ENCODE results near the gene THSD4.

Gene THSD4

DNA sequence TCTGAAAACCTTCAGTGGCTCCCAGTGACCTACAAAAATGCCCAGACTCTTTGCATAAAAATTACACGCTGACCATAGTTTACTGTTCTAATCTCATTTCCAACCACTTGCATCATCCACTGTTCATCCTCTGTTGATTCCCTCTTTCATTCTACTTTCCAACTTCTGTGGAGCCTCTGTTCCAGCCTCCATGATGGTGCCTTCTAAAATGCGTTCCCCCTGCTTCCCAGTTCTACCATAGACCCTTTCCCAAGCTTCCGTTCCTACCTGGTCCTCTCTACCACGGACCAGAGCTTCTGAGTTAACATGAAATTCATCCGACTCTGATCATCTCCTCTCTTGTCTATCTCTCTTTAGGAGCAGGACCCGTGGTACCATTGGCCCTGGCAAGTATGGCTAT is 127.0 kb downstream of the THSD4 start:
- H3K4me3 ChIP-seq (ENCODE audit: control insufficient read depth, low read depth, low read length): no peak overlapping the region
- DNase-seq (ENCODE audit: low read depth): no peak
- TF ChIP-seq, protein P1, sequence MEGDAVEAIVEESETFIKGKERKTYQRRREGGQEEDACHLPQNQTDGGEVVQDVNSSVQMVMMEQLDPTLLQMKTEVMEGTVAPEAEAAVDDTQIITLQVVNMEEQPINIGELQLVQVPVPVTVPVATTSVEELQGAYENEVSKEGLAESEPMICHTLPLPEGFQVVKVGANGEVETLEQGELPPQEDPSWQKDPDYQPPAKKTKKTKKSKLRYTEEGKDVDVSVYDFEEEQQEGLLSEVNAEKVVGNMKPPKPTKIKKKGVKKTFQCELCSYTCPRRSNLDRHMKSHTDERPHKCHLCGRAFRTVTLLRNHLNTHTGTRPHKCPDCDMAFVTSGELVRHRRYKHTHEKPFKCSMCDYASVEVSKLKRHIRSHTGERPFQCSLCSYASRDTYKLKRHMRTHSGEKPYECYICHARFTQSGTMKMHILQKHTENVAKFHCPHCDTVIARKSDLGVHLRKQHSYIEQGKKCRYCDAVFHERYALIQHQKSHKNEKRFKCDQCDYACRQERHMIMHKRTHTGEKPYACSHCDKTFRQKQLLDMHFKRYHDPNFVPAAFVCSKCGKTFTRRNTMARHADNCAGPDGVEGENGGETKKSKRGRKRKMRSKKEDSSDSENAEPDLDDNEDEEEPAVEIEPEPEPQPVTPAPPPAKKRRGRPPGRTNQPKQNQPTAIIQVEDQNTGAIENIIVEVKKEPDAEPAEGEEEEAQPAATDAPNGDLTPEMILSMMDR (conservative IDR thresholded peaks at IDR 0.05; ENCODE audit: control insufficient read depth, insufficient read depth, low read depth, low read length): no peak

DNA sequence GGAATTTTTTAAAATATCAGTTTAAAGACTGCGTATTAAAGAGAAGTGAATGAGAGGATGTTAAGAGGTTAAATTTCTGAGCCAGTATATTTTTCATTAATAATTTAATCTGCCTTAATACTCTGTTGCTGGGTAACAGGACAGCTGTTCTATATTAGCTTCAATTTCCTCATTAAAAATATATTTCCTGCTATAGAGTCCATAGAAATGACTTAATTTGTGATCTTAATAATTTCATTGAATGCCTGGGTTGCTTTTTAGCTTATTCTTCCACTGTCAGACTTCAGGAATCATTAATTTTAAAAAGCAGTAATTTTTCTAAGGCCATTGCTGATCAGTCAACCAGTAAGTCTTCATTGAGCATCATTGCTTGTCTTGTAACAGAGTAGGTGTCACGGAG is 129.0 kb downstream of the THSD4 start:
- no peak overlapping the region for H3K4me3 ChIP-seq (ENCODE audit: control insufficient read depth, low read depth, low read length)
- TF ChIP-seq, protein P1 (conservative IDR thresholded peaks at IDR 0.05; ENCODE audit: control insufficient read depth, insufficient read depth, low read depth, low read length): no peak
- no peak for DNase-seq (ENCODE audit: low read depth)

DNA sequence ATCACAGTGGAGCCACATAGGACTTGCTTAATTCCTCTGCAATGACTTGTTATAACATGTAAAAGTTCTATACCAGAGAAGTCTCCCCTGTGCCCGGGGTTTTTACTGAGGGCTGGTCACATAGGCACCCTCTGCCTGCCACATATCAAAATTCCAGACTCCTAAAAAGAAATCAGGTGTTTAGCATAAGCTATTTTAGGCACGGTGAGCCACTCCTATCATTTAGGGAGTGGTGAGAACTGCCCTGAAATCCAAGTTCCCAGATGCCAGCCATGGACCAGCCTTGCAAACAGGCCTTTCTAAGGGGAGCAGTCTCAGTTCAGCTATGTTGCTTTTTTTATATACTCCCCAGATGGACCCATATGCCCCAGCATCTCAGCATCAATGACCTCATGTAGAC is 130.3 kb downstream of the THSD4 start:
- DNase-seq (ENCODE audit: low read depth): no peak
- H3K4me3 ChIP-seq (ENCODE audit: control insufficient read depth, low read depth, low read length): no peak overlapping the region
- TF ChIP-seq, protein P1 (conservative IDR thresholded peaks at IDR 0.05; ENCODE audit: control insufficient read depth, insufficient read depth, low read depth, low read length): no peak

DNA sequence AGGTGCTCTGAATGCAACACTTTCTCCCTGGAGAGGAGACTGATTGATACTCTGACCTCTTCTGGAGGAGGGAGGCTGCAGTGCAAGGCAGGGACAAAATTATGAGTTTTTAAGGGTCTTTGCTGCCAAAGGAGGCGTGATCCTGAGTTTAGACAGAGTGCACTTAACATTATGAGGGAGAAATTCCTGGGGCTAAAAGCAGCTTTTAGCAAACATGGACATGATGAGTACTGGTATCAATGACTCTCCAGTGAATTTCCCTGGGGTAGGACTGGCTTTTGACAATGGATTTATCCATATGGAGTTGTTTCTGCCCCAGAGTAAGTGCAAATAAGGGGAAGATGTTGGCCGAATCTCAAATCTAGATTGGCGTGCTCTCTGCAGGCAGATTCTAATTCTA is 133.1 kb downstream of the THSD4 start:
- H3K4me3 ChIP-seq (ENCODE audit: control insufficient read depth, low read depth, low read length): no peak overlapping the region
- no peak for DNase-seq (ENCODE audit: low read depth)
- TF ChIP-seq, protein P1 (conservative IDR thresholded peaks at IDR 0.05; ENCODE audit: control insufficient read depth, insufficient read depth, low read depth, low read length): no peak

DNA sequence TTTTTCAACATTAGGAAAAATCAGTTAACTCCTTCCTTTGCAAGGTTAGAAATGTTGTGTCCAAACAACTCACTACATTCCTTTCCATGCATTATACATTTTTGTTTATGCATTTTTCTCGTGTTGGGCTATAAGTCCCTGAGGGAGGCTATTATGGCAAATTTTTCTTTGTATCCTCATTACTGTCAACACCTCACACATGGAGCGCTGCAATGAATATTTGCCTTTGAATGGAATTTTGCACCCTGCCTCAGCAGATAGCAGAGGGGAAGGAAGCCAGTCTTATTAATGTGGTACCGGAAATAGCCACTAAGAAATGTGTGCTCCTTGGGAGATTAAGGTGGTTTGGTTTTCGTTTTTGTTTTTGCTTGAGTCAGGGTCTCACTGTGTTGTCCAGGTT is 134.7 kb downstream of the THSD4 start:
- H3K4me3 ChIP-seq (ENCODE audit: control insufficient read depth, low read depth, low read length): no peak overlapping the region
- TF ChIP-seq, protein P1 (conservative IDR thresholded peaks at IDR 0.05; ENCODE audit: control insufficient read depth, insufficient read depth, low read depth, low read length): no peak

DNA sequence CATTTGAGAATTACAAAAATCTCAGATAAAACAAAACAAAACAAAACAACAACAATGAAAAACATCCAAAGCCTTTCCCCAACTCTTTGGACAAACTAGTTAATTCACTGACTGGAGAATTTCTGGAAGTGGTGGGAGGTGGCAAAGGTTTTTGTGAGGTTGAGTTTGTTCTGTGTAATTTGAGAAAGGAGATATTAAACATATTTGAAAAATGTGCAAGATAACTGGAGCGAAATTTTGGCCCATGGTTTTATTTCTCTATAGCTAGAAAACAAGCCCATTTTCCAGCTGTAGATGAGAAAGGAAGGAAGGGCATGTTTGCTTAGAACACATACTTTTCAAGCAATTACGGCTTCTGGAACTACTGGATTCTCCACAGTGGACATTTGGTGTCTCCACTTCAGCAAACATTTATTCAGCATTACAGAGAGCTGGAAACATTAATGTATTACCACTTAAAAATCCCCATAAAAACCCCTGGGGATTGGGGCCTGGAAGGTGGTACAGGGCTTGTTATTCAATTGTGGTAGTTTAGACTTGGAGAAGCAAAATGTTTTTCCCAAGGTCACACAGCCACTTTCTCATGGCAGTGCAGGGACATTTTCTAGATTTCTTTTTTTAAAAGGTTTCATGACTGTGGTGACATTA is 135.8 kb downstream of the THSD4 start:
- no peak overlapping the region for H3K4me3 ChIP-seq (ENCODE audit: control insufficient read depth, low read depth, low read length)
- no peak for DNase-seq (ENCODE audit: low read depth)
- TF ChIP-seq, protein P1 (conservative IDR thresholded peaks at IDR 0.05; ENCODE audit: control insufficient read depth, insufficient read depth, low read depth, low read length): no peak

More for the DNA sequence above, 134.7 kb downstream of the THSD4 start:
- no peak for DNase-seq (ENCODE audit: low read depth)
